Parathyroid adenoma (tissue), 2 donors: ENCODE results near the gene ARHGAP12.

ENCODE experiments used
- H2AFZ ChIP-seq: fragments of 300-600 bp; sonication (generic); one replicate; pipeline ENCODE4 v1.7.0; 2017; ENCODE audit warnings: antibody characterized with exemption, mild to moderate bottlenecking
- H3K27ac ChIP-seq: fragments of 300-600 bp; sonication (generic); one replicate; pipeline ENCODE4 v1.7.0; 2017
- H3K27me3 ChIP-seq: fragments of 300-600 bp; sonication (generic); one replicate; pipeline ENCODE4 v1.7.0; 2017; ENCODE audit warnings: low read length; ENCODE audit not compliant: control insufficient read depth, insufficient read depth
- H3K36me3 ChIP-seq: fragments of 300-600 bp; sonication (generic); one replicate; pipeline ENCODE4 v1.7.0; 2017; ENCODE audit warnings: low read length; ENCODE audit not compliant: control insufficient read depth, insufficient read depth
- H3K4me1 ChIP-seq: fragments of 300-600 bp; sonication (generic); one replicate; pipeline ENCODE4 v1.7.0; 2017; ENCODE audit warnings: control low read depth
- H3K4me2 ChIP-seq: fragments of 300-600 bp; sonication (generic); one replicate; pipeline ENCODE4 v1.7.0; 2017; ENCODE audit warnings: low read length
- H3K4me3 ChIP-seq: fragments of 300-600 bp; sonication (generic); one replicate; pipeline ENCODE4 v1.7.0; 2017; ENCODE audit warnings: low read depth, low read length
- H3K79me2 ChIP-seq: fragments of 300-600 bp; sonication (generic); one replicate; pipeline ENCODE4 v1.7.0; 2017; ENCODE audit warnings: control low read depth
- H3K9ac ChIP-seq: fragments of 300-600 bp; sonication (generic); one replicate; pipeline ENCODE4 v1.7.0; 2017; ENCODE audit warnings: mild to moderate bottlenecking
- H3K9me3 ChIP-seq: fragments of 300-600 bp; sonication (generic); one replicate; pipeline ENCODE4 v1.7.0; 2017; ENCODE audit warnings: low read length; ENCODE audit not compliant: control insufficient read depth
- CTCF ChIP-seq: fragments of 300-600 bp; sonication (generic); IDR thresholded peaks from one replicate; pipeline ENCODE4 v1.7.0; 2017; ENCODE audit warnings: antibody characterized with exemption, mild to moderate bottlenecking
- donor health status: primary hyperparathyroidism.

The ARHGAP12 gene

GRCh38 chr10:31820096-31820495 lies 108.5 kb downstream of the ARHGAP12 start:
- Histone ChIP-seq H3K27me3 (no peaks in the 10 kb centered on the region), H3K36me3 (no peaks in the 10 kb centered on the region), H3K9me3 (no peaks in the 10 kb centered on the region), H3K4me2 (no peak overlapping the region), H3K27ac (no peak overlapping the region), H3K79me2 (no peaks in the 10 kb centered on the region), H3K4me3 (no peak overlapping the region), H2AFZ (no peak overlapping the region), H3K4me1 (no peaks in the 10 kb centered on the region), H3K9ac (no peak overlapping the region)
- TF ChIP-seq CTCF, result no peak

- no peaks in the 10 kb centered on the region for H3K79me2 ChIP-seq
- no peak overlapping the region for H3K27ac ChIP-seq
- no peaks in the 10 kb centered on the region for H3K36me3 ChIP-seq
- no peaks in the 10 kb centered on the region for H3K27me3 ChIP-seq
- TF ChIP-seq CTCF, result no peak
- H3K4me3 ChIP-seq, result no peak overlapping the region
- no peak overlapping the region for H3K9ac ChIP-seq
- H3K4me1 ChIP-seq, result no peaks in the 10 kb centered on the region
- no peak overlapping the region for H3K4me2 ChIP-seq
- H3K9me3 ChIP-seq, result no peaks in the 10 kb centered on the region
- no peak overlapping the region for H2AFZ ChIP-seq
Observed at GRCh38 chr10:31819391-31819820, 109.2 kb downstream of the ARHGAP12 start.

- no peak overlapping the region for H3K4me2 ChIP-seq
- H3K79me2 ChIP-seq, result no peaks in the 10 kb centered on the region
- no peaks in the 10 kb centered on the region for H3K27me3 ChIP-seq
- no peak overlapping the region for H3K9ac ChIP-seq
- no peak overlapping the region for H2AFZ ChIP-seq
- no peaks in the 10 kb centered on the region for H3K9me3 ChIP-seq
- H3K4me3 ChIP-seq, result no peak overlapping the region
- no peak overlapping the region for H3K27ac ChIP-seq
- TF ChIP-seq CTCF, result no peak
- no peaks in the 10 kb centered on the region for H3K4me1 ChIP-seq
- H3K36me3 ChIP-seq, result no peaks in the 10 kb centered on the region
Observed at GRCh38 chr10:31816318-31816717, 112.3 kb downstream of the ARHGAP12 start.

- H3K9me3 ChIP-seq, result no peaks in the 10 kb centered on the region
- H3K79me2 ChIP-seq, result no peaks in the 10 kb centered on the region
- TF ChIP-seq CTCF, result peak; percentile 59
- peak overlapping the region; percentile 17 for H2AFZ ChIP-seq
- H3K4me2 ChIP-seq, result peak overlapping the region; percentile 18
- H3K4me3 ChIP-seq, result peak overlapping the region; percentile 23
- peak overlapping the region; percentile 61 for H3K27ac ChIP-seq
- H3K9ac ChIP-seq, result no peak overlapping the region
- H3K36me3 ChIP-seq, result no peaks in the 10 kb centered on the region
- H3K4me1 ChIP-seq, result no peaks in the 10 kb centered on the region
- no peaks in the 10 kb centered on the region for H3K27me3 ChIP-seq
Observed at GRCh38 chr10:31808258-31809218, 120.1 kb downstream of the ARHGAP12 start.
